ENCODE measurements around the gene CAMTA1.
"Not testable (repeated sequence)": the region's sequence is repeated elsewhere in the genome, so short reads cannot be mapped to it uniquely, and the experiment has no call there.

CAMTA1 gene

DNA sequence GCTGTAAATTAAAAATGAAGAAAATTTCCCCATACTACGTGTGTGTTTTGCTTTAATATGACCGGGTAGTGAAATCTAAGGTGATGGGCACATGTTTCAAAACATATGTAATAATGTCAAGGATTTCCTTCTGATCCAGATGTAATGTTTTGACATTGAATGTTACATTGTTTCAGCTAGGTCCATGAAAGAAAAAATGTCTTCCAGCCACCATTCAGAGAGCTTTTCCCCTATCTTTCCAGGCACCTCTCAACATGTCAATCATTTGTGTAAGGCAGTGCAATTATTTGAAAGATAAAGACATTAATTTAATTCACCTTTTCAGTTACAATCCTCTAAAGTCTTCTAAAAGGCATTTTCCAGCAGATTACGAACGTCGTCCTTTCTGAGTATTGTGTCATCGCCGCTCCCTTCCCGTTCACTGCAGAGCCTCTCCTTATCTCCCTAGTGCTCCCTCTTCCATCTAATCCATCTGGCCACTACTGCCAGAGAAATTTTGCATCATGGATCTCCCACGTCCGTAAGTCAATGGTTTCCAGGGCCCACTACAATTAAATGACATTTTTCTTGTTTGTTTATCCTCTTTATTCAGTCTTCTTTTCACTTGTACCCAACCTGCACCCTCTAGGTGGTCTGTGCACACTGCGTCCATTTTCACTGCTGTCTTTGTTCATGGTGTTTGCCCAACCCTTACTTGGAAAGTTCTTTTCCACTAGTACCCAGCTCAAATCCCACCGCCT lies 984.6 kb downstream of the CAMTA1 start:
- no peak for DNase-seq (ENCODE audit: low read depth, low spot score)

GRCh38 chr1:7770669-7770996 lies 985.4 kb downstream of the CAMTA1 start:
- no peak for DNase-seq (ENCODE audit: low read depth, low spot score)

DNA sequence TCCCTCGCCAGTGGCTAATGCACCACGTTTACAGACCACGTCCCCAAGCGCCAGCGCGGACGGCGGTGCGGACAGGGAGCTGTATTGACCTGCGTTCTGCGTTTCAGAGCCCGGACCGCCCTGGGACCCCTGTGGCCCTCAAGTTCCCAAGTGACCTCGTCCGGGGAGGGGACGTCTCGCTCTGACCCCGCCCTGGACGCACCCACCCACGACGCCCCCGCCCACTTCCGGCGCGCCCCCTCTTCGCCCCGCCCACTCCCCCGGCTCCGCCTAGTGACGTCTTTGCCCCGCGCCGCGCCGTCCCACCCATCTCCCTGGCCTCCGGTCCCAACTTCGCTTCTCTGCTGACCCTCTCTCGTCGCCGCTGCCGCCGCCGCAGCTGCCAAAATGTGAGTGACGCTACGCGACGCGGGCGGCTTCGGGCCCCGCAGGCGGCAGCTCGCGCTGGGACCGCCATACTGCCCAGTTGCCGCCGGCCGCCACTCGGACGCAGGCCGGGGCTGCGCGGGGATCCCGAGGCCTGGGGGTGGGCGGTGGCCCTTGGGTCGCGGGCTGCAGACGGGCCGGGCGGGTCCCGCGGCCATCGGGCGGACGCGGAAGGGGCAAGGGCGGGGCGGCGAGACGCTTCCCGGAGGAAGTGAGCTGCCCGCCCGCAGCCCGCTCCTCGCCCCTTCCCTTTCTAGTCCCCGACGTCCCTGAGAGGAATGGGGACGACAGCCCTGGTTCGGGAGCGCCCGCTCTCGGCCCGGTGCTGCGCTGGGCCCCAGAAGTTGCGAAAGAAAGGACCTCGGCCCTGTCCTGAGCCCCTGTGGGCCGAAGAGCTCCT lies 986.0 kb downstream of the CAMTA1 start, which contains the start of gene VAMP3:
TSS of gene VAMP3 (plus strand) at position 300 of the 826 bp plus-strand sequence. CDS start at position 388, 88 bp downstream.
- no peak for DNase-seq (ENCODE audit: low read depth, low spot score)

GRCh38 chr1:7771823-7772299 lies 986.6 kb downstream of the CAMTA1 start:
- DNase-seq (ENCODE audit: low read depth, low spot score), result no peak

- no peak for DNase-seq (ENCODE audit: low read depth, low spot score)
Measured at GRCh38 chr1:7777591-7777990, 992.3 kb downstream of the CAMTA1 start.

DNA sequence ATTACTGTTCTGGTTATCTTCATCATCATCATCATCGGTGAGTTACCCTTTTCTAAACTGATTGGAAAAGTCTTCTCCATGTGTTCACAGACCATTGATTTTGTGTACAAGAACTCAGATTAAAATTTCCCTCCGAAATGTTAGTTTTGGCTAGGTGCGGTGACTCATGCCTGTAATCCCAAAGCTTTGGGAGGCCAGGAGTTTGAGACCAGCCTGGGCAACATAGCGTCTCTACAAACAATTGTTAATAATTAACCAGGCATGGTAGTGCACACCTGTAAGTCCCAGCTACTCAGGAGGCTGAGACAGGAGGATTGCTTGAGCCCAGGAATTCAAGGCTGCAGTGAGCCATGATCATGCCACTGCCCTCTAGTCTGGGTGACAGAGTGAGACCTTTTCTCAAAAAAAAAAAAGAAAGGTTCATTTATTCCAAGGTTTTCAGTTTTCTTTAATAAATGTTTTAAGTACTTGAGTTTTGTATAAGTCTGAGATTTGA lies 992.9 kb downstream of the CAMTA1 start:
- no peak for DNase-seq (ENCODE audit: low read depth, low spot score)

GRCh38 chr1:7780976-7781375 lies 995.7 kb downstream of the CAMTA1 start:
- DNase-seq (ENCODE audit: low read depth, low spot score), result no peak

GRCh38 chr1:7781501-7781900 lies 996.2 kb downstream of the CAMTA1 start:
- DNase-seq (ENCODE audit: low read depth, low spot score), result no peak

- DNase-seq (ENCODE audit: low read depth, low spot score), result no peak
Measured at GRCh38 chr1:7781923-7782495, 996.8 kb downstream of the CAMTA1 start.

GRCh38 chr1:7783178-7783711 lies 998.0 kb downstream of the CAMTA1 start:
- no peak for DNase-seq (ENCODE audit: low read depth, low spot score)

- DNase-seq (ENCODE audit: low read depth, low spot score), result peak; percentile 90
Measured at GRCh38 chr1:7783826-7784491, 998.7 kb downstream of the CAMTA1 start, which contains the start of gene PER3. PER3 (plus strand) TSS chr1:7784291; CDS start chr1:7784878, 587 bp downstream.

GRCh38 chr1:7784492-7785071 lies 999.3 kb downstream of the CAMTA1 start:
- DNase-seq (ENCODE audit: low read depth, low spot score), result no peak

GRCh38 chr1:7785108-7785507 lies 999.9 kb downstream of the CAMTA1 start:
- no peak for DNase-seq (ENCODE audit: low read depth, low spot score)

- DNase-seq (ENCODE audit: low read depth, low spot score), result no peak
Measured at GRCh38 chr1:7786795-7787194, 1001.5 kb downstream of the CAMTA1 start.

GRCh38 chr1:7789828-7790227 lies 1004.6 kb downstream of the CAMTA1 start:
- DNase-seq (ENCODE audit: low read depth, low spot score), result no peak

DNA sequence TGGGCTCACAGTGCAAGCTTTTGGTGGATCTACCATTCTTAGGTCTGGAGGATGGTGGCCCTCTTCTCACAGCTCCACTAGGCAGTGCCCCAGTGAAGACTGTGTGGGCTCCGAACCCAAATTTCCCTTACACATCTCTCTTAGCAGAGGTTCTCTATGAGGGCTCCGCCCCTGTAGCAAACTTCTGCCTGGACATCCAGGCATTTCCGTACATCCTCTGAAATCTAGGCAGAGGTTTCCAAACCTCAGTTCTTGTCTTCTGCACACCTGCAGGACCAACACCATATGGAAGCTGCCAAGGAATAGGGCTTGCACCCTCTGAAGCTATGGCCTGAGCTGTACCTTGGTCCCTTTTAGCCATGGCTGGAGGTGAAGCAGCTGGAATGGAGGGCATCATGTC lies 1005.8 kb downstream of the CAMTA1 start:
- DNase-seq (ENCODE audit: low read depth, low spot score), result not testable (repeated sequence)

DNA sequence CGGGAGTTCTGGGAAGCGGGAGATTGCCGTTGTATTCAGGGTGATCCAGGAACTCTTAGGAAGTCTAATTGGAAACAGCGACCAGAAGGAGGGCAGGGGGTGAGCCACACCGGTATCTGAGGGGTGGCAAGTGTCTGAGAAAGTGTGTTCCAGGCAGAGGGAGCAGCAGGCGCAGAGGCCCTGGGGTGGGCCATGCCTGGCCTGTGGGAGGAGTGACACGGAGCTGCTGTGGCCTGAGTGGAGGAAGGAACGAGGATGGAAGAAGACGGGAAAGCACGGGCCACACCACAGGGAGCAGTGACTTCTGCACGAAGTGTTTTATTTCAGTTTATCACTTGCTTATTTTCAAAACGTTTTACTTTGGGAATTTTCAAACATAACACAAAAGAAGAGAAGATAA lies 1010.2 kb downstream of the CAMTA1 start:
- no peak for DNase-seq (ENCODE audit: low read depth, low spot score)

DNA sequence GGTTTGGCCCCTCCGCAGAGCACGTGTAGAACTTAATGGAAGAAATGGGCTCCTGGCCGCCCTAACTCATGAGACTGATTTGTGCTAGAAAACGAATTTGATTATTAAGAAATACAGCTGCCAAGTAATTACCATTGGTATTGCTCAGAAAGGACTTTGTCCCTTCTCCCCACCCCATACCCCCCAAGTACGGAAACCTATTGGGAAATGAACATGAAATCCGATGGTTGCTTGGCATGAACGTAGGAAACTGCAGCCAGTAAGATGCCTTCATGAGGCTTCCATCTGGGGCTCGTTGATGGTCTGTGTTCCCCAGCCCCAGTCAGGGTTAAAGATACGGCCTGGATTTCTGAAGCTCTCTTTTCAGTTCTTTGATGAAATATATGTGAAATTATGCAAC lies 1020.2 kb downstream of the CAMTA1 start:
- DNase-seq (ENCODE audit: low read depth, low spot score), result no peak

- DNase-seq (ENCODE audit: low read depth, low spot score), result no peak
Measured at GRCh38 chr1:7808253-7808844, 1023.1 kb downstream of the CAMTA1 start.

- no peak for DNase-seq (ENCODE audit: low read depth, low spot score)
Measured at GRCh38 chr1:7809742-7810141, 1024.5 kb downstream of the CAMTA1 start.

GRCh38 chr1:7810395-7810794 lies 1025.1 kb downstream of the CAMTA1 start:
- DNase-seq (ENCODE audit: low read depth, low spot score), result peak; percentile 28

Data from smooth muscle cell of the brain vasculature (primary cell).